GM19240 (cell line): ENCODE results near the gene DEFB128.

Source experiments
- DNase-seq: peaks from one replicate; pipeline ENCODE4 v3.0.0; 2011; ENCODE audit warnings: low spot score; ENCODE audit not compliant: insufficient read length

Gene DEFB128

GRCh38 chr20:157154-157553 lies 32.4 kb downstream of the DEFB128 start, which contains the start of gene DEFB127:
Gene DEFB127 (plus strand): TSS chr20:157454. CDS start chr20:157545, 91 bp downstream.
- no peak for DNase-seq

DNA sequence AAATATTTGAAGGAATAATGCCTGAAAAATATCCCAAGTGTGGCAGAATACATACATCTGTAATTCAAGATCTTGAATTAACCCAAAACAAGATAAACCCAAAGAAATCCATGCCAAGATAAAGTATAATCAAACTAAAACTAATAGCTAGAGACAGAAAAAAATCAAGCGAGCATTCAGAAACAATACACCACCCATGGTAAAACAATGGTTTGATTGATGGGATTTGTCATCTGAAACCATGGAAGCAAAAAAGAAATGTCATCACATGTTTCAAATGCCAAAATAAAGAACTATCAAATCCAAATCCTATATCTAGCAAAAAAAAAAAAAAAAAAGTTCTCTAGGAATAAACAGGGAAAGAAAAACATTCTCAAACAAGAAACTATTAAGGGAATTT lies 37.4 kb downstream of the DEFB128 start:
- no peak for DNase-seq

- DNase-seq, result no peak
Observed at GRCh38 chr20:145877-146276, 43.6 kb downstream of the DEFB128 start.

DNA sequence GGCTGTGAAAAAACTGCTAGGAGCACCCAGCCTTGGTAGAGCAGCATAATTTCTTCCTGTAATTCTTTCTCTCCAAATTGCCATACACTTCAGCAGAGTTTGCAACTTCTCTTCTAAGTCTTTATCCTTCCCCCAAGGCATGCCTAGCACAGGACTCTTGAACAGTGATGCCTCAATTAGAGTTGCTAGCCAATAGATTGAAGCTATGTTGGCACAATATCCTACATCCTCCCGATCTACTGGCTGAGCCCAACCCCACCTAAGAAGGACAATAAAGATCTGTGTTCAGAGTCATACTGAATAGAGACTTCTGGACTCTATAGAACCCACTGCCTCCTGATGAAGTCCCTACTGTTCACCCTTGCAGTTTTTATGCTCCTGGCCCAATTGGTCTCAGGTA lies 47.2 kb downstream of the DEFB128 start, which contains the start of gene DEFB126:
Gene DEFB126, plus strand, starts transcription at position 301 of the 400 bp plus-strand sequence. Its CDS starts 39 bp downstream, at position 340.
- no peak for DNase-seq
